ENCODE results near the gene XIRP2.
"Not testable (repeated sequence)": the region's sequence is repeated elsewhere in the genome, so short reads cannot be mapped to it uniquely, and the experiment has no call there.

XIRP2 gene

GRCh38 chr2:167057446-167057845 is 169.2 kb downstream of the XIRP2 start:
- no peak for TF ChIP-seq CTCF (IDR thresholded peaks at IDR 0.05; ENCODE audit: extremely low read depth, missing control alignments)

GRCh38 chr2:167059173-167059572 is 170.9 kb downstream of the XIRP2 start:
- no peak for TF ChIP-seq CTCF (IDR thresholded peaks at IDR 0.05; ENCODE audit: extremely low read depth, missing control alignments)
- no peak for DNase-seq (ENCODE audit: low spot score)

More at GRCh38 chr2:167057446-167057845, 169.2 kb downstream of the XIRP2 start:
- DNase-seq (ENCODE audit: low spot score) = no peak

- no peak for TF ChIP-seq CTCF (IDR thresholded peaks at IDR 0.05; ENCODE audit: extremely low read depth, missing control alignments)
Measured at GRCh38 chr2:167069855-167070254, 181.6 kb downstream of the XIRP2 start.

GRCh38 chr2:167075708-167076107 is 187.4 kb downstream of the XIRP2 start:
- not testable (repeated sequence) for DNase-seq (ENCODE audit: low spot score)

More at GRCh38 chr2:167069855-167070254, 181.6 kb downstream of the XIRP2 start:
- DNase-seq (ENCODE audit: low spot score) = no peak

GRCh38 chr2:167098931-167099330 is 210.7 kb downstream of the XIRP2 start:
- not testable (repeated sequence) for DNase-seq (ENCODE audit: low spot score)

GRCh38 chr2:167100506-167100905 is 212.2 kb downstream of the XIRP2 start:
- TF ChIP-seq CTCF (IDR thresholded peaks at IDR 0.05; ENCODE audit: extremely low read depth, missing control alignments) = no peak
- DNase-seq (ENCODE audit: low spot score) = no peak

- TF ChIP-seq CTCF (IDR thresholded peaks at IDR 0.05; ENCODE audit: extremely low read depth, missing control alignments) = no peak
- DNase-seq (ENCODE audit: low spot score) = no peak
Measured at GRCh38 chr2:167103028-167103756, 214.9 kb downstream of the XIRP2 start.

- TF ChIP-seq CTCF (IDR thresholded peaks at IDR 0.05; ENCODE audit: extremely low read depth, missing control alignments) = no peak
- no peak for DNase-seq (ENCODE audit: low spot score)
Measured at GRCh38 chr2:167103757-167104133, 215.5 kb downstream of the XIRP2 start.

Measured in GM20000 (cell line).